ENCODE results near the gene LMLN. TPM values are rescaled to one million over a fixed set of nuclear protein-coding genes. Genes with fewer than 3 reads are reported as not detected.

Gene LMLN
- polyA plus RNA-seq, 1 of the 3 experiments (the other 2 are of a cell fraction) = 7.4 TPM

DNA sequence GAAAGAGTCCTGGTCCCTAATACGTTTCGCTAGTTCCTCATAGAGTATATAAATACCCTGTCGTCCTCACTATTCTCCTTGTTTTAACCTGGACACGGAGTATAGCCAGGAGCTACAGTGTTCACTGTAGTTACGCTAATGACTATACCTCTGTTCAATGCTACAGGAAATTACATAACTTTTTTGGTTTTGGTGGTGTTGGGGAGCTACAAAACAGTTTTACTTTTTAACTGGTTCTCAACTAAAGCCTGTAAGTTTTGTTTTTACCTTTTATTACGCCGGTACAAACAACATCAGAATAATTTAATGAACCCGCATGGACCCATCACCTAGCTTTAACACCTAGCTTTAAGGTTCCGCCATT lies 1.5 kb downstream of the LMLN start (continued):
- TF ChIP-seq, protein P1, sequence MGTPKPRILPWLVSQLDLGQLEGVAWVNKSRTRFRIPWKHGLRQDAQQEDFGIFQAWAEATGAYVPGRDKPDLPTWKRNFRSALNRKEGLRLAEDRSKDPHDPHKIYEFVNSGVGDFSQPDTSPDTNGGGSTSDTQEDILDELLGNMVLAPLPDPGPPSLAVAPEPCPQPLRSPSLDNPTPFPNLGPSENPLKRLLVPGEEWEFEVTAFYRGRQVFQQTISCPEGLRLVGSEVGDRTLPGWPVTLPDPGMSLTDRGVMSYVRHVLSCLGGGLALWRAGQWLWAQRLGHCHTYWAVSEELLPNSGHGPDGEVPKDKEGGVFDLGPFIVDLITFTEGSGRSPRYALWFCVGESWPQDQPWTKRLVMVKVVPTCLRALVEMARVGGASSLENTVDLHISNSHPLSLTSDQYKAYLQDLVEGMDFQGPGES (IDR thresholded peaks at IDR 0.05; ENCODE audit: low read depth, low read length) = no peak
- TF ChIP-seq FOXM1 (IDR thresholded peaks at IDR 0.05; ENCODE audit: low read depth) (no peak), NRF1 (IDR thresholded peaks at IDR 0.05; ENCODE audit: low read depth, low read length) (no peak), JUND (IDR thresholded peaks at IDR 0.05) (no peak), PBX3 (IDR thresholded peaks at IDR 0.05) (no peak), RCOR1 (IDR thresholded peaks at IDR 0.05; ENCODE audit: low read length) (no peak), POLR2AphosphoS5 (IDR thresholded peaks at IDR 0.05; ENCODE audit: low read depth, low read length) (no peak), RFX5 (IDR thresholded peaks at IDR 0.05; ENCODE audit: low read length) (no peak), YY1 (IDR thresholded peaks at IDR 0.05; ENCODE audit: low read depth) (no peak), TCF12 (IDR thresholded peaks at IDR 0.05) (no peak), FOSL2 (IDR thresholded peaks at IDR 0.05; ENCODE audit: borderline replicate concordance, low read depth) (no peak)
- TF ChIP-seq, protein P2, sequence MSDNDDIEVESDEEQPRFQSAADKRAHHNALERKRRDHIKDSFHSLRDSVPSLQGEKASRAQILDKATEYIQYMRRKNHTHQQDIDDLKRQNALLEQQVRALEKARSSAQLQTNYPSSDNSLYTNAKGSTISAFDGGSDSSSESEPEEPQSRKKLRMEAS (IDR thresholded peaks at IDR 0.05; ENCODE audit: low read depth) = no peak

- 91% methylated on average over 5 of the region's 5 CpGs for WGBS (ENCODE audit: low lambda C conversion rate)
Observed at GRCh38 chr3:197963019-197963637, 3.1 kb downstream of the LMLN start.

More at GRCh38 chr3:197963019-197963637, 3.1 kb downstream of the LMLN start:
- DNase-seq = no peak
- H3K9me3 ChIP-seq = peaks cover 12% of the 10 kb centered on the region; the same call in 1 of the 2 replicates
- H3K4me3 ChIP-seq (ENCODE audit: low read depth in 2 of 2, low read length in 1 of 2) = no peak overlapping the region
- no peak overlapping the region for H3K27ac ChIP-seq (ENCODE audit: low read depth in 2 of 2, low read length in 1 of 2)
- POLR2A ChIA-PET = no interaction called here
- H3K79me2 ChIP-seq (ENCODE audit: insufficient read depth) = no peaks in the 10 kb centered on the region
- CTCF ChIA-PET = no interaction called here
- no peaks in the 10 kb centered on the region for H4K20me1 ChIP-seq (ENCODE audit: insufficient read depth)
- H3K9ac ChIP-seq = no peak overlapping the region
- H3K4me1 ChIP-seq (ENCODE audit: control insufficient read depth in 1 of 2, insufficient read depth in 2 of 2, low read depth in 1 of 2, low read length in 1 of 2) = peaks cover 4 to 7% of the 10 kb centered on the region in 2 experiments; a peak in 1 of 4 replicates
- no peak overlapping the region for H3K4me2 ChIP-seq
- no peaks in the 10 kb centered on the region for H3K36me3 ChIP-seq (replicated peaks in 1 of 2; ENCODE audit: control insufficient read depth in 1 of 2, insufficient read depth in 2 of 2, low read length in 1 of 2)
- TF ChIP-seq EP300 (IDR thresholded peaks at IDR 0.05; ENCODE audit: borderline replicate concordance in 1 of 2, low read depth in 1 of 2, low read length in 1 of 2) (no peak), GABPA (IDR thresholded peaks at IDR 0.05; ENCODE audit: low read depth) (no peak), PBX3 (IDR thresholded peaks at IDR 0.05) (no peak), SMC3 (IDR thresholded peaks at IDR 0.05; ENCODE audit: low read depth, low read length) (no peak), EZH2phosphoT487 (IDR thresholded peaks at IDR 0.05; ENCODE audit: borderline replicate concordance, low read depth) (no peak), RXRA (IDR thresholded peaks at IDR 0.05; ENCODE audit: borderline replicate concordance, low read depth) (no peak), RFX5 (IDR thresholded peaks at IDR 0.05; ENCODE audit: low read length) (no peak), NRF1 (IDR thresholded peaks at IDR 0.05; ENCODE audit: low read depth, low read length) (no peak), TCF12 (IDR thresholded peaks at IDR 0.05) (no peak), YY1 (IDR thresholded peaks at IDR 0.05; ENCODE audit: low read depth) (no peak)
- TF ChIP-seq, protein P1 (IDR thresholded peaks at IDR 0.05; ENCODE audit: low read depth, low read length) = no peak
- TF ChIP-seq, protein P3, sequence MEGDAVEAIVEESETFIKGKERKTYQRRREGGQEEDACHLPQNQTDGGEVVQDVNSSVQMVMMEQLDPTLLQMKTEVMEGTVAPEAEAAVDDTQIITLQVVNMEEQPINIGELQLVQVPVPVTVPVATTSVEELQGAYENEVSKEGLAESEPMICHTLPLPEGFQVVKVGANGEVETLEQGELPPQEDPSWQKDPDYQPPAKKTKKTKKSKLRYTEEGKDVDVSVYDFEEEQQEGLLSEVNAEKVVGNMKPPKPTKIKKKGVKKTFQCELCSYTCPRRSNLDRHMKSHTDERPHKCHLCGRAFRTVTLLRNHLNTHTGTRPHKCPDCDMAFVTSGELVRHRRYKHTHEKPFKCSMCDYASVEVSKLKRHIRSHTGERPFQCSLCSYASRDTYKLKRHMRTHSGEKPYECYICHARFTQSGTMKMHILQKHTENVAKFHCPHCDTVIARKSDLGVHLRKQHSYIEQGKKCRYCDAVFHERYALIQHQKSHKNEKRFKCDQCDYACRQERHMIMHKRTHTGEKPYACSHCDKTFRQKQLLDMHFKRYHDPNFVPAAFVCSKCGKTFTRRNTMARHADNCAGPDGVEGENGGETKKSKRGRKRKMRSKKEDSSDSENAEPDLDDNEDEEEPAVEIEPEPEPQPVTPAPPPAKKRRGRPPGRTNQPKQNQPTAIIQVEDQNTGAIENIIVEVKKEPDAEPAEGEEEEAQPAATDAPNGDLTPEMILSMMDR (IDR thresholded peaks at IDR 0.05) = no peak
- H3F3A ChIP-seq (replicated peaks; ENCODE audit: insufficient read depth) = peaks cover 3% of the 10 kb centered on the region
- H3K27me3 ChIP-seq (ENCODE audit: insufficient read depth) = no peaks in the 10 kb centered on the region
- no peak overlapping the region for H2AFZ ChIP-seq (ENCODE audit: low read depth)
- H3K9me2 ChIP-seq = no peaks in the 10 kb centered on the region

All from SK-N-SH (cell line).